Mesenchymal stem cell (in vitro differentiated cells and primary cell): ENCODE measurements around the gene SRSF3.

Experiments used
- DNase-seq: peaks from one replicate; pipeline ENCODE4 v3.0.0-alpha.2; 2013
- H2AFZ ChIP-seq: one replicate; pipeline ENCODE4 v1.6.1; 2013; ENCODE audit warnings: low read depth, mild to moderate bottlenecking, control low read depth, inconsistent platforms, low read length, moderate library complexity
- H2AK5ac ChIP-seq: 2 replicates; pipeline ENCODE4 v1.6.1; 2013; ENCODE audit warnings: low read length, moderate library complexity, mild to moderate bottlenecking, inconsistent platforms; ENCODE audit not compliant: severe bottlenecking
- H2BK120ac ChIP-seq: one replicate; pipeline ENCODE4 v1.6.1; 2013; ENCODE audit warnings: low read depth, mild to moderate bottlenecking, inconsistent platforms, low read length, moderate library complexity
- H2BK12ac ChIP-seq, 2 experiments: one replicate each; pipeline ENCODE4 v1.6.1; 2013; ENCODE audit warnings: inconsistent platforms in 2 of 2, low read length in 2 of 2, mild to moderate bottlenecking in 2 of 2, moderate library complexity in 2 of 2, control low read depth in 1 of 2
- H2BK15ac ChIP-seq: one replicate; pipeline ENCODE4 v1.6.1; 2013; ENCODE audit warnings: mild to moderate bottlenecking, low read depth, inconsistent platforms; ENCODE audit not compliant: poor library complexity, severe bottlenecking
- H2BK5ac ChIP-seq: 2 replicates; pipeline ENCODE4 v1.6.1; 2013; ENCODE audit warnings: low read depth, mild to moderate bottlenecking, low read length, control low read depth, inconsistent platforms; ENCODE audit not compliant: poor library complexity, severe bottlenecking
- H3K14ac ChIP-seq, 2 experiments: one replicate each; pipeline ENCODE4 v1.6.1; 2013; ENCODE audit warnings: inconsistent platforms in 2 of 2, low read length in 2 of 2, control low read depth in 1 of 2, mild to moderate bottlenecking in 1 of 2, moderate library complexity in 1 of 2
- H3K18ac ChIP-seq, 2 experiments: one replicate each; pipeline ENCODE4 v1.6.1; 2013; ENCODE audit warnings: inconsistent platforms in 2 of 2, low read length in 2 of 2, control low read depth in 1 of 2, low read depth in 1 of 2, mild to moderate bottlenecking in 1 of 2
- H3K23ac ChIP-seq, 2 experiments: one replicate each; pipeline ENCODE4 v1.6.1; 2013; ENCODE audit warnings: inconsistent platforms in 2 of 2, low read length in 2 of 2, mild to moderate bottlenecking in 2 of 2, moderate library complexity in 2 of 2, control low read depth in 1 of 2
- H3K27ac ChIP-seq: 2 replicates; pipeline ENCODE4 v1.5.1; 2013; ENCODE audit warnings: mild to moderate bottlenecking, moderate library complexity, low read length, control low read depth, inconsistent platforms; ENCODE audit not compliant: poor library complexity, severe bottlenecking
- H3K27me3 ChIP-seq, 2 experiments: 2 replicates each; pipeline versions ENCODE4 v1.6.1 to v1.7.0; 2013; ENCODE audit warnings: low read length in 2 of 2, mild to moderate bottlenecking in 2 of 2, moderate library complexity in 2 of 2, control low read depth in 1 of 2, inconsistent platforms in 1 of 2; ENCODE audit not compliant: control insufficient read depth in 1 of 2, insufficient read depth in 1 of 2
- H3K36me3 ChIP-seq, 2 experiments: 2 replicates each; pipeline versions ENCODE4 v1.6.1 to v1.7.0; 2013; ENCODE audit warnings: low read length in 2 of 2, control low read depth in 1 of 2, inconsistent platforms in 1 of 2, low read depth in 1 of 2, mild to moderate bottlenecking in 1 of 2; ENCODE audit not compliant: insufficient read depth in 2 of 2, control insufficient read depth in 1 of 2
- H3K4ac ChIP-seq, 2 experiments: one replicate each; pipeline ENCODE4 v1.6.1; 2013; ENCODE audit warnings: inconsistent platforms in 2 of 2, low read length in 2 of 2, mild to moderate bottlenecking in 2 of 2, moderate library complexity in 2 of 2, control low read depth in 1 of 2, low read depth in 1 of 2
- H3K4me1 ChIP-seq: 2 replicates; pipeline ENCODE4 v1.6.1; 2013; ENCODE audit warnings: low read depth, low read length, control low read depth; ENCODE audit not compliant: control insufficient read depth, insufficient read depth
- H3K4me2 ChIP-seq: 2 replicates; pipeline ENCODE4 v1.6.1; 2013; ENCODE audit warnings: low read length, mild to moderate bottlenecking, inconsistent platforms; ENCODE audit not compliant: poor library complexity, severe bottlenecking
- H3K4me3 ChIP-seq, 2 experiments: 2 replicates each; pipeline versions ENCODE4 v1.5.1 to v1.7.0; 2013; ENCODE audit warnings: low read length in 2 of 2, mild to moderate bottlenecking in 2 of 2, control low read depth in 1 of 2, low read depth in 1 of 2; ENCODE audit not compliant: insufficient read depth in 1 of 2
- H3K79me1 ChIP-seq: replicated peaks from 2 replicates; pipeline ENCODE4 v1.6.1; 2013; ENCODE audit warnings: mild to moderate bottlenecking, control low read depth, low read length, inconsistent platforms; ENCODE audit not compliant: poor library complexity, severe bottlenecking
- H3K9ac ChIP-seq: 2 replicates; pipeline ENCODE4 v1.7.0; 2013; ENCODE audit warnings: mild to moderate bottlenecking, low read length, moderate library complexity
- H3K9me3 ChIP-seq: 2 replicates; pipeline ENCODE4 v1.7.0; 2013; ENCODE audit warnings: mild to moderate bottlenecking, low read length; ENCODE audit not compliant: control insufficient read depth
- H4K8ac ChIP-seq: one replicate; pipeline ENCODE4 v1.6.1; 2013; ENCODE audit warnings: inconsistent platforms, mild to moderate bottlenecking, low read length, moderate library complexity
- H4K91ac ChIP-seq: one replicate; pipeline ENCODE4 v1.6.1; 2013; ENCODE audit warnings: mild to moderate bottlenecking, low read length, inconsistent platforms
- WGBS: methylation state at CpG from one replicate; pipeline ENCODE4 v1.1.7; 2013; ENCODE audit warnings: mixed read lengths; 5-methylcytosine and 5-hydroxymethylcytosine counted together

Gene SRSF3

GRCh38 chr6:36618366-36619355, 24.5 kb downstream of the SRSF3 start:
- no peaks in the 10 kb centered on the region for H3K27me3 ChIP-seq
- no peak overlapping the region for H2BK120ac ChIP-seq
- no peak overlapping the region for H3K14ac ChIP-seq
- H3K27ac ChIP-seq: no peak overlapping the region
- H3K23ac ChIP-seq: no peak overlapping the region
- no peak overlapping the region for H3K4me3 ChIP-seq
- no peak overlapping the region for H3K4me2 ChIP-seq
- H3K4me1 ChIP-seq: peaks cover 6% of the 10 kb centered on the region
- H3K9me3 ChIP-seq: no peaks in the 10 kb centered on the region
- no peak overlapping the region for H2AFZ ChIP-seq
- DNase-seq: no peak
- no peak overlapping the region for H2BK5ac ChIP-seq
- WGBS: 95% methylated on average over 9 of the region's 10 CpGs
- no peaks in the 10 kb centered on the region for H3K79me1 ChIP-seq
- H2BK15ac ChIP-seq: no peak overlapping the region
- no peak overlapping the region for H3K9ac ChIP-seq
- no peak overlapping the region for H4K8ac ChIP-seq
- no peak overlapping the region for H2AK5ac ChIP-seq
- H4K91ac ChIP-seq: no peak overlapping the region
- H2BK12ac ChIP-seq: no peak overlapping the region
- no peak overlapping the region for H3K18ac ChIP-seq
- H3K36me3 ChIP-seq: peaks cover 0 to 3% of the 10 kb centered on the region in 2 experiments
- no peak overlapping the region for H3K4ac ChIP-seq

GRCh38 chr6:36621371-36621855, 27.3 kb downstream of the SRSF3 start:
- Histone ChIP-seq H3K4me1 (peaks cover 14% of the 10 kb centered on the region), H3K9ac (no peak overlapping the region), H3K9me3 (no peaks in the 10 kb centered on the region), H3K27me3 (no peaks in the 10 kb centered on the region), H4K8ac (no peak overlapping the region), H2BK120ac (no peak overlapping the region), H2AK5ac (no peak overlapping the region), H3K36me3 (peaks cover 0 to 3% of the 10 kb centered on the region in 2 experiments), H2AFZ (no peak overlapping the region), H3K79me1 (peaks cover 7% of the 10 kb centered on the region), H3K4me3 (no peak overlapping the region), H2BK15ac (no peak overlapping the region), H3K27ac (no peak overlapping the region), H3K18ac (no peak overlapping the region), H4K91ac (no peak overlapping the region), H3K4ac (no peak overlapping the region), H2BK12ac (no peak overlapping the region), H3K23ac (no peak overlapping the region), H2BK5ac (no peak overlapping the region), H3K14ac (peak overlapping the region in 1 of 2 experiments; percentile 31), H3K4me2 (no peak overlapping the region)
- DNase-seq: no peak
- WGBS: 98% methylated on average over 7 of the region's 7 CpGs

GRCh38 chr6:36622901-36623546, 28.9 kb downstream of the SRSF3 start:
- Histone ChIP-seq H3K36me3 (no peaks in the 10 kb centered on the region), H3K9me3 (no peaks in the 10 kb centered on the region), H3K79me1 (peaks cover 9% of the 10 kb centered on the region), H3K18ac (no peak overlapping the region), H3K4me3 (no peak overlapping the region), H2BK15ac (peak overlapping the region; percentile 0), H3K4ac (no peak overlapping the region), H3K4me1 (peaks cover 15% of the 10 kb centered on the region), H3K23ac (no peak overlapping the region), H3K9ac (peak overlapping the region; percentile 36), H2BK120ac (no peak overlapping the region), H4K91ac (no peak overlapping the region), H4K8ac (no peak overlapping the region), H3K27me3 (no peaks in the 10 kb centered on the region), H3K27ac (no peak overlapping the region), H2BK5ac (no peak overlapping the region), H2AK5ac (peak overlapping the region; percentile 23), H2AFZ (no peak overlapping the region), H3K14ac (no peak overlapping the region), H3K4me2 (no peak overlapping the region), H2BK12ac (no peak overlapping the region)
- WGBS: 50% methylated on average over 4 of the region's 4 CpGs
- no peak for DNase-seq
